ENCODE data around the gene OSBPL8.

The OSBPL8 gene

GRCh38 chr12:76559400-76560085 lies at the start of gene OSBPL8:
OSBPL8 (minus strand) TSS chr12:76559771; CDS start chr12:76487551, 72,220 bp downstream.
- peak; percentile 97 for DNase-seq (ENCODE audit: low spot score)

- no peak for DNase-seq (ENCODE audit: low spot score)
Observed at GRCh38 chr12:76608070-76608469, 48.5 kb upstream of the OSBPL8 start.

GRCh38 chr12:76595056-76595455 lies 35.5 kb upstream of the OSBPL8 start:
- peak; percentile 18 for DNase-seq (ENCODE audit: low spot score)

- peak; percentile 47 for DNase-seq (ENCODE audit: low spot score)
Observed at GRCh38 chr12:76591476-76591875, 31.9 kb upstream of the OSBPL8 start.

- no peak for DNase-seq (ENCODE audit: low spot score)
Observed at GRCh38 chr12:76590131-76590530, 30.6 kb upstream of the OSBPL8 start.

GRCh38 chr12:76588881-76589565 lies 29.5 kb upstream of the OSBPL8 start:
- peak; percentile 59 for DNase-seq (ENCODE audit: low spot score)

GRCh38 chr12:76587428-76588178 lies 28.0 kb upstream of the OSBPL8 start:
- DNase-seq (ENCODE audit: low spot score), result peak; percentile 14

- peak; percentile 33 for DNase-seq (ENCODE audit: low spot score)
Observed at GRCh38 chr12:76586764-76587395, 27.3 kb upstream of the OSBPL8 start.

GRCh38 chr12:76583301-76583700 lies 23.7 kb upstream of the OSBPL8 start:
- no peak for DNase-seq (ENCODE audit: low spot score)

- no peak for DNase-seq (ENCODE audit: low spot score)
Observed at GRCh38 chr12:76573840-76574373, 14.3 kb upstream of the OSBPL8 start.

- DNase-seq (ENCODE audit: low spot score), result no peak
Observed at GRCh38 chr12:76571256-76571655, 11.7 kb upstream of the OSBPL8 start.

- no peak for DNase-seq (ENCODE audit: low spot score)
Observed at GRCh38 chr12:76569685-76570604, 10.4 kb upstream of the OSBPL8 start.

GRCh38 chr12:76568888-76569551 lies 9.4 kb upstream of the OSBPL8 start:
- DNase-seq (ENCODE audit: low spot score), result no peak

- DNase-seq (ENCODE audit: low spot score), result no peak
Observed at GRCh38 chr12:76568130-76568529, 8.6 kb upstream of the OSBPL8 start.

GRCh38 chr12:76563061-76563460 lies 3.5 kb upstream of the OSBPL8 start:
- DNase-seq (ENCODE audit: low spot score), result no peak

- no peak for DNase-seq (ENCODE audit: low spot score)
Observed at GRCh38 chr12:76562130-76562529, 2.6 kb upstream of the OSBPL8 start.

GRCh38 chr12:76560086-76560491 lies 518 bp upstream of the OSBPL8 start:
- no peak for DNase-seq (ENCODE audit: low spot score)

- peak; percentile 39 for DNase-seq (ENCODE audit: low spot score)
Observed at GRCh38 chr12:76558684-76559399, 729 bp downstream of the OSBPL8 start.

GRCh38 chr12:76556368-76556767 lies 3.2 kb downstream of the OSBPL8 start:
- no peak for DNase-seq (ENCODE audit: low spot score)

GRCh38 chr12:76555797-76556196 lies 3.8 kb downstream of the OSBPL8 start:
- DNase-seq (ENCODE audit: low spot score), result no peak
